LNCaP clone FGC (cell line): ENCODE data around the gene UBE3B.

Experiments
- DNase-seq: peaks from one replicate; pipeline ENCODE4 v3.0.0-alpha.2; 2011; ENCODE audit warnings: low read depth
- H3K4me3 ChIP-seq: 2 replicates; pipeline ENCODE4 v1.5.1; 2011; ENCODE audit warnings: mild to moderate bottlenecking, low read depth, low read length, control low read depth
- CTCF ChIP-seq: IDR thresholded peaks from 2 replicates; pipeline ENCODE4 v1.5.1; 2012; ENCODE audit warnings: mild to moderate bottlenecking; ENCODE audit not compliant: control insufficient read depth, insufficient read depth; ENCODE audit errors: extremely low read depth

UBE3B gene

GRCh38 chr12:109495012-109495411 lies 17.6 kb downstream of the UBE3B start:
- TF ChIP-seq CTCF, result no peak
- H3K4me3 ChIP-seq, result no peak overlapping the region
- DNase-seq, result no peak

- no peak for DNase-seq
- TF ChIP-seq CTCF, result no peak
- no peak overlapping the region for H3K4me3 ChIP-seq
These were observed 18.9 kb downstream of the UBE3B start for GRCh38 chr12:109496306-109496705.

GRCh38 chr12:109497675-109498074 lies 20.2 kb downstream of the UBE3B start:
- TF ChIP-seq CTCF, result no peak
- no peak overlapping the region for H3K4me3 ChIP-seq
- no peak for DNase-seq

GRCh38 chr12:109500406-109501185 lies 23.2 kb downstream of the UBE3B start:
- H3K4me3 ChIP-seq, result no peak overlapping the region
- no peak for TF ChIP-seq CTCF
- no peak for DNase-seq

GRCh38 chr12:109501299-109501698 lies 23.9 kb downstream of the UBE3B start:
- no peak for TF ChIP-seq CTCF

GRCh38 chr12:109502332-109502731 lies 24.9 kb downstream of the UBE3B start:
- no peak for DNase-seq
- TF ChIP-seq CTCF, result no peak
- H3K4me3 ChIP-seq, result no peak overlapping the region

More at GRCh38 chr12:109501299-109501698, 23.9 kb downstream of the UBE3B start:
- DNase-seq, result no peak
- H3K4me3 ChIP-seq, result no peak overlapping the region

GRCh38 chr12:109503611-109504010 lies 26.2 kb downstream of the UBE3B start:
- no peak overlapping the region for H3K4me3 ChIP-seq
- no peak for TF ChIP-seq CTCF
- no peak for DNase-seq
